ENCODE measurements around the gene CCDC47. TPM values are rescaled to one million over a fixed set of nuclear protein-coding genes. Genes with fewer than 3 reads are reported as not detected.

Gene CCDC47
- total and polyA plus RNA-seq, 2 experiments from 2014 or later = 38.5 to 61.9 TPM

- peaks cover 51% of the 10 kb centered on the region for H3K36me3 Mint-ChIP-seq (ENCODE audit: low read depth)
- Histone ChIP-seq H3K79me2 (replicated peaks; ENCODE audit: insufficient read depth) (peaks cover 58% of the 10 kb centered on the region), H3K9me2 (ENCODE audit: insufficient read depth) (no peaks in the 10 kb centered on the region), H4K20me1 (replicated peaks; ENCODE audit: insufficient read depth) (peaks cover 30% of the 10 kb centered on the region), H3K4me3 (no peak overlapping the region), H3K27me3 (ENCODE audit: insufficient read depth) (no peaks in the 10 kb centered on the region), H3K27ac (ENCODE audit: low read depth) (no peak overlapping the region), H3F3A (replicated peaks; ENCODE audit: low read depth) (no peaks in the 10 kb centered on the region), H2AFZ (no peak overlapping the region), H3K4me2 (no peak overlapping the region), H3K4me1 (ENCODE audit: insufficient read depth) (no peaks in the 10 kb centered on the region; the same call in 1 of the 2 replicates), H3K36me3 (ENCODE audit: insufficient read depth) (peaks cover 32% of the 10 kb centered on the region)
- no peak overlapping the region for H3K4me3 Mint-ChIP-seq
- no peaks in the 10 kb centered on the region for H3K9me3 Mint-ChIP-seq
- peaks cover 3% of the 10 kb centered on the region; the same call in 2 of the 3 replicates for H3K4me1 Mint-ChIP-seq
- H3K27me3 Mint-ChIP-seq (ENCODE audit: insufficient read depth, low read depth, poor library complexity) = peaks cover 2% of the 10 kb centered on the region
- ATAC-seq (no peak), DNase-seq (ENCODE audit: low spot score) (no peak)
- TF ChIP-seq CTCF (conservative IDR thresholded peaks at IDR 0.05; ENCODE audit: low read depth in 2 of 2) (no peak), NANOG (IDR thresholded peaks at IDR 0.05; ENCODE audit: borderline replicate concordance) (no peak), ZNF462 (CRISPR knock-in tag; IDR thresholded peaks at IDR 0.05) (no peak), STAT1 (IDR thresholded peaks at IDR 0.05; ENCODE audit: unreplicated experiment) (no peak), ZNF114 (CRISPR knock-in tag; IDR thresholded peaks at IDR 0.05) (no peak), JUNB (IDR thresholded peaks at IDR 0.05; ENCODE audit: unreplicated experiment) (no peak), REST (IDR thresholded peaks at IDR 0.05; ENCODE audit: unreplicated experiment) (no peak), EZH2 (IDR thresholded peaks at IDR 0.05; ENCODE audit: low read depth, unreplicated experiment) (no peak), ETS1 (IDR thresholded peaks at IDR 0.05) (no peak), EZH2phosphoT487 (IDR thresholded peaks at IDR 0.05; ENCODE audit: unreplicated experiment) (no peak), POLR2AphosphoS5 (IDR thresholded peaks at IDR 0.05; ENCODE audit: low read depth) (no peak), CREB1 (CRISPR knock-in tag; IDR thresholded peaks at IDR 0.05; ENCODE audit: low read depth) (no peak), ZNF331 (CRISPR knock-in tag; IDR thresholded peaks at IDR 0.05; ENCODE audit: low read depth) (no peak)
- H3K27ac Mint-ChIP-seq = no peak overlapping the region
These were observed 8.7 kb downstream of the CCDC47 start for GRCh38 chr17:63764716-63765115.

All from GM23338 (cell line).